OCI-LY1 (cell line): Measurements from ENCODE around the gene GNG7.

Experiments
- EZH2 ChIP-seq: fragments of 200-600 bp; sonication (generic), shearing (Covaris generic); IDR thresholded peaks from 2 replicates; pipeline ENCODE4 v1.8.0; 2017; ENCODE audit warnings: borderline replicate concordance, mixed run types, mild to moderate bottlenecking, antibody characterized with exemption, low read length, moderate library complexity, mixed read lengths
- TF ChIP-seq, protein P1 (sequence below): fragments of 200-600 bp; sonication (generic), shearing (Covaris generic); IDR thresholded peaks from 2 replicates; pipeline ENCODE4 v1.5.1; 2017; ENCODE audit warnings: mild to moderate bottlenecking, antibody characterized with exemption, low read length, moderate library complexity, mixed read lengths

DNA sequence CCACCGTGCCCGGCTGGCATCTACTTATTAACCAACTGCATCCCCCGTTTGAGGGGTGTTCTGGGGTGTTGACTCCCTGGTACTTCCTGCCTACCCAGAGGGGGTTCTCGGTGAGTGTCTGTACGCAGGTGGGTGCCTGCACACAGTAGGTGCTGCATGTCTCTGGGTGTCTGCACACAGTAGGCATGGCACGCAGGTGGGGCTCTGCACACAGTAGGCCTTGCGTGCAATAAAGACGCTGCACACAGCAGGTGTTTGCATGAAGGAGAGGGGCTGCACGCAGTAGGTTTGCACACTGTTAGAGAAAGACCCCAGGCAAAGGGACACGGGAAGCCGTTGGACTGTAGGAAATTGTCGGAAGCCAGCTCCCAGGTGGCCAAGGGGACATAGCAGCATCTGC is 215.4 kb downstream of the GNG7 start:
- TF ChIP-seq, protein P1, sequence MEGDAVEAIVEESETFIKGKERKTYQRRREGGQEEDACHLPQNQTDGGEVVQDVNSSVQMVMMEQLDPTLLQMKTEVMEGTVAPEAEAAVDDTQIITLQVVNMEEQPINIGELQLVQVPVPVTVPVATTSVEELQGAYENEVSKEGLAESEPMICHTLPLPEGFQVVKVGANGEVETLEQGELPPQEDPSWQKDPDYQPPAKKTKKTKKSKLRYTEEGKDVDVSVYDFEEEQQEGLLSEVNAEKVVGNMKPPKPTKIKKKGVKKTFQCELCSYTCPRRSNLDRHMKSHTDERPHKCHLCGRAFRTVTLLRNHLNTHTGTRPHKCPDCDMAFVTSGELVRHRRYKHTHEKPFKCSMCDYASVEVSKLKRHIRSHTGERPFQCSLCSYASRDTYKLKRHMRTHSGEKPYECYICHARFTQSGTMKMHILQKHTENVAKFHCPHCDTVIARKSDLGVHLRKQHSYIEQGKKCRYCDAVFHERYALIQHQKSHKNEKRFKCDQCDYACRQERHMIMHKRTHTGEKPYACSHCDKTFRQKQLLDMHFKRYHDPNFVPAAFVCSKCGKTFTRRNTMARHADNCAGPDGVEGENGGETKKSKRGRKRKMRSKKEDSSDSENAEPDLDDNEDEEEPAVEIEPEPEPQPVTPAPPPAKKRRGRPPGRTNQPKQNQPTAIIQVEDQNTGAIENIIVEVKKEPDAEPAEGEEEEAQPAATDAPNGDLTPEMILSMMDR: no peak
- no peak for TF ChIP-seq EZH2
